ENCODE data around the gene PDE4B.

The PDE4B gene

GRCh38 chr1:66399888-66400529, 607.3 kb downstream of the PDE4B start:
- no peak for TF ChIP-seq CTCF (IDR thresholded peaks at IDR 0.05)
- Histone ChIP-seq H3K27me3 (ENCODE audit: control insufficient read depth, insufficient read depth, low read length) (no peaks in the 10 kb centered on the region), H3K4me1 (no peaks in the 10 kb centered on the region), H3K36me3 (ENCODE audit: control insufficient read depth, insufficient read depth, low read length) (no peaks in the 10 kb centered on the region), H3K9me3 (ENCODE audit: control insufficient read depth, low read length) (no peaks in the 10 kb centered on the region), H3K27ac (no peak overlapping the region), H3K79me2 (no peaks in the 10 kb centered on the region), H3K4me2 (ENCODE audit: low read length) (no peak overlapping the region), H2AFZ (no peak overlapping the region), H3K9ac (no peak overlapping the region), H3K4me3 (ENCODE audit: low read depth, low read length) (no peak overlapping the region)

- Histone ChIP-seq H3K9ac (no peak overlapping the region), H3K27me3 (ENCODE audit: control insufficient read depth, insufficient read depth, low read length) (no peaks in the 10 kb centered on the region), H3K27ac (no peak overlapping the region), H3K4me2 (ENCODE audit: low read length) (no peak overlapping the region), H3K9me3 (ENCODE audit: control insufficient read depth, low read length) (no peaks in the 10 kb centered on the region), H2AFZ (no peak overlapping the region), H3K79me2 (no peaks in the 10 kb centered on the region), H3K36me3 (ENCODE audit: control insufficient read depth, insufficient read depth, low read length) (no peaks in the 10 kb centered on the region), H3K4me1 (no peaks in the 10 kb centered on the region), H3K4me3 (ENCODE audit: low read depth, low read length) (no peak overlapping the region)
- TF ChIP-seq CTCF (IDR thresholded peaks at IDR 0.05), result no peak
Observed at GRCh38 chr1:66400660-66401059, 608.0 kb downstream of the PDE4B start.

GRCh38 chr1:66401244-66401643, 608.5 kb downstream of the PDE4B start:
- H3K27ac ChIP-seq, result no peak overlapping the region
- no peak overlapping the region for H3K4me2 ChIP-seq (ENCODE audit: low read length)
- no peaks in the 10 kb centered on the region for H3K9me3 ChIP-seq (ENCODE audit: control insufficient read depth, low read length)
- H2AFZ ChIP-seq, result no peak overlapping the region
- H3K27me3 ChIP-seq (ENCODE audit: control insufficient read depth, insufficient read depth, low read length), result no peaks in the 10 kb centered on the region
- no peaks in the 10 kb centered on the region for H3K4me1 ChIP-seq
- H3K4me3 ChIP-seq (ENCODE audit: low read depth, low read length), result no peak overlapping the region
- no peak for TF ChIP-seq CTCF (IDR thresholded peaks at IDR 0.05)
- H3K79me2 ChIP-seq, result no peaks in the 10 kb centered on the region
- no peak overlapping the region for H3K9ac ChIP-seq
- no peaks in the 10 kb centered on the region for H3K36me3 ChIP-seq (ENCODE audit: control insufficient read depth, insufficient read depth, low read length)

GRCh38 chr1:66402194-66402593, 609.5 kb downstream of the PDE4B start:
- H3K4me1 ChIP-seq, result no peaks in the 10 kb centered on the region
- H3K36me3 ChIP-seq (ENCODE audit: control insufficient read depth, insufficient read depth, low read length), result no peaks in the 10 kb centered on the region
- no peak overlapping the region for H3K9ac ChIP-seq
- H2AFZ ChIP-seq, result no peak overlapping the region
- no peaks in the 10 kb centered on the region for H3K27me3 ChIP-seq (ENCODE audit: control insufficient read depth, insufficient read depth, low read length)
- TF ChIP-seq CTCF (IDR thresholded peaks at IDR 0.05), result no peak
- H3K79me2 ChIP-seq, result no peaks in the 10 kb centered on the region
- no peak overlapping the region for H3K27ac ChIP-seq
- no peak overlapping the region for H3K4me2 ChIP-seq (ENCODE audit: low read length)
- H3K4me3 ChIP-seq (ENCODE audit: low read depth, low read length), result no peak overlapping the region
- H3K9me3 ChIP-seq (ENCODE audit: control insufficient read depth, low read length), result no peaks in the 10 kb centered on the region

Data from parathyroid adenoma (tissue), 2 donors.